Measurements from ENCODE around the gene UBE2V1. TPM values are rescaled to one million over a fixed set of nuclear protein-coding genes. Genes with fewer than 3 reads are reported as not detected.
"Not testable (repeated sequence)": the region's sequence is repeated elsewhere in the genome, so short reads cannot be mapped to it uniquely, and the experiment has no call there.

UBE2V1 gene
- total RNA-seq, 1 experiment from 2014 or later = 68.3 TPM

- DNase-seq (ENCODE audit: low spot score) = no peak
Measured at GRCh38 chr20:50096237-50096636, 16.7 kb downstream of the UBE2V1 start.

DNA sequence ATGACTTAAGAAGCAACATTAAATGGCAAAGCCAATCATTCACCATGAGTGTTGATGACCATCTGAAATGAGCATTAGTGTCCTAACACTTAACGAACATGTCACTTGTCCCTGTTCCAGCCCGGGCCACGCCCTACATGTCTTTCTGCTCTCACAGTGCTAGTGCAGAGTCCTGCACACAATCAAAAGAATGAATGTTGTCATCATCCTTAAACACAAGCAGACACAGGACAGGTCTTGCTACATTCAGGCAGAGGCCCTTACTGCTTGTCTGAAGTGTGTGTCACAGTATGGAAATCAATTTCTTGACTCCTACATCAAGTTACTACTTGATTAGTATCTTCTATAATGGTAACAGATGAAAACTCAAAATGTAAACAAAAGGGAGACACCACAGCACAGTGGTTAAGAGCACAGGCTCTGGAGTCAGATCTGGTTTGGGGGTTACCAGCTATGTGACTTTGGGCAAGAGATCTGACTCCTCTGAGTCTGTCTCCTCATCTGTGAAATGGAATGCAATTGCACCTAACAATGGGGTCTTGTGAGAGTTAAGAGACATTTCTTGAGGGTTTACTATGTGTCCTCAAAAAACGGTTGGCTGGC is 17.4 kb downstream of the UBE2V1 start:
- no peak for DNase-seq (ENCODE audit: low spot score)

DNA sequence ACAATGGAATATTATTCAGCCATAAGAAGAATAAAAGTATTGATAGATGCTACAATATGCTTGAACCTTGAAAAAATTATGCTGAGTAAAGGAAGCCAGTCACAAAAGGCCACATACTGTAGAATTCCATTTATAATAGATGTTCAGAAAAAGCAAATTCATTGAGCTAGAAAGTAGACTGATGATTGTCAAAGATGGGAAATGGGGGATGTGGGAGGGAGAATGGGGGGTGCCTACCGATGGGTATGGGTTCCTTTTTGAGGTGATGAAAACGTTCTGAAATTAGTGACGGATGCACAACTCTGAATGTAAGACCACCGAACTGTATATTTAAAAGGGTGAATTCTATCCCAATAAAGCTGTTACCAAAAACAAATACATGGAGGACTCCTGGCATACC is 18.4 kb downstream of the UBE2V1 start:
- DNase-seq (ENCODE audit: low spot score) = no peak

DNA sequence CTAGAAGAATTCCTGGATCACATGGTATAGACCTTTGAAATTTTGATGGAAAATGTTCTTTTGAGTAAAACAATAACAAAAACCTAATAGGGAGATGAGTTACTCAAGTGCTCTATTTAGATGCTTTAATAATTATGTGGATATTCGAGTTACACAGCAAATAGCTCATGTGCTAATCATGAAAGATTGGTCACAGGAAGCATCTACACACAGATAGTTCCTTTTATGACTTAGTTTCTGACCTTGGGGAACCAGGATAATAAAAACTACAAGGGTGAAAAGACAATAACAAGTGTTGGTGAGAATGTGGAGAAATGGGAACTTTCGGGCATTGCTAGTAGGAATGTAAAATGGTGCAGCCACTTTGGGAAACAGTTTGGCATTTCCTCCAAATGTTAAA is 19.7 kb downstream of the UBE2V1 start:
- DNase-seq (ENCODE audit: low spot score) = no peak

GRCh38 chr20:50092436-50092835 is 20.5 kb downstream of the UBE2V1 start:
- DNase-seq (ENCODE audit: low spot score) = no peak

DNA sequence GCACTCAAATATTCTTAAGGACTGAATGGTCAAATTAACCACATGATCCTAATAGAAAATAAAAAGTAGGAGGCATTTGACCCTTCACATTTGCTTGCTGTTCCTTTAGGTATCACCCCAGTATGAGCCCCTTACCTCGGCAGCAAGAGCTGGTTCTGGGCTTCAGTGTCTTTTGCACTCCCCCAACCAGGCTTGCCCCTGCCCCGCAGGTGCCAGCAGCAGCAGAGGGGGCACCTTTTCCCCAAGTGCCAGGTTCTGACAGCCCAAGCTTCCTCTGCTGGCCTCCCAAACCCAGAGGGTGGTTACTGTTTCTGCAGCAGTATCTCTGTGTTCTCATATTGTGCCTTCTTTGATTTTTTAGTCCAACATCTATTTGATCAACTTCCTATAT is 23.2 kb downstream of the UBE2V1 start:
- no peak for DNase-seq (ENCODE audit: low spot score)

DNA sequence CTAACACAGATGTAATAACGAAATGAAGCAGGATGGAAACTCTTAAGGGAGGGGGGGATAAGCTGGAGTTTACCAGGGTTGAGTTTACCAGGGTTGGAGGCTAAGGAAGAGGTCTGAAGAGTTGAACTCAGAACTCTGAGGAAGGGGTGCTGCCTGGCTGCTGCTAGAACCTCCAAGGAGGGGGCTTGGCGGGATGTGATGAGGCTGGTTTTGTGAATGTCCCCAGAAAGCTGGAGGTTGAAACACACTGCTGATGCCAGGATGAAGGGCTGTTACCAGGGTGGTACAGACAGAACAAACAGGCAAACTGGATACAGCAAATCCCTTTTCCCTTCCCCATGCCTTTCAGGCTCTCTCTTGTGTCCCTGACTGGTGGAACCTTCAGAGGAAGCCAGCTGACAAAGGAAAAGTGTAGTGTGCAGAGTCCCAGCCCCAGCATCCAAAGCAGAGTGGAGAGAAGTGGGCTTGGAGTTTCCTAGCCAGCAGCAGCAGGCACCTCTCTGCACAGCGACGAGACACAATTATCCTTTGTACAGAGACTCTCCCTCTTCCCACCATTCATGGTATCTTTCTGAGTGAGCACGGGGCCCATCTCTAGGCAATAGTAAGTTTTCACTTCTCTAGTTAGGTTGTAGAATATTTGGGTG is 23.7 kb downstream of the UBE2V1 start:
- DNase-seq (ENCODE audit: low spot score) = no peak

- DNase-seq (ENCODE audit: low spot score) = no peak
Measured at GRCh38 chr20:50088022-50088421, 24.9 kb downstream of the UBE2V1 start.

DNA sequence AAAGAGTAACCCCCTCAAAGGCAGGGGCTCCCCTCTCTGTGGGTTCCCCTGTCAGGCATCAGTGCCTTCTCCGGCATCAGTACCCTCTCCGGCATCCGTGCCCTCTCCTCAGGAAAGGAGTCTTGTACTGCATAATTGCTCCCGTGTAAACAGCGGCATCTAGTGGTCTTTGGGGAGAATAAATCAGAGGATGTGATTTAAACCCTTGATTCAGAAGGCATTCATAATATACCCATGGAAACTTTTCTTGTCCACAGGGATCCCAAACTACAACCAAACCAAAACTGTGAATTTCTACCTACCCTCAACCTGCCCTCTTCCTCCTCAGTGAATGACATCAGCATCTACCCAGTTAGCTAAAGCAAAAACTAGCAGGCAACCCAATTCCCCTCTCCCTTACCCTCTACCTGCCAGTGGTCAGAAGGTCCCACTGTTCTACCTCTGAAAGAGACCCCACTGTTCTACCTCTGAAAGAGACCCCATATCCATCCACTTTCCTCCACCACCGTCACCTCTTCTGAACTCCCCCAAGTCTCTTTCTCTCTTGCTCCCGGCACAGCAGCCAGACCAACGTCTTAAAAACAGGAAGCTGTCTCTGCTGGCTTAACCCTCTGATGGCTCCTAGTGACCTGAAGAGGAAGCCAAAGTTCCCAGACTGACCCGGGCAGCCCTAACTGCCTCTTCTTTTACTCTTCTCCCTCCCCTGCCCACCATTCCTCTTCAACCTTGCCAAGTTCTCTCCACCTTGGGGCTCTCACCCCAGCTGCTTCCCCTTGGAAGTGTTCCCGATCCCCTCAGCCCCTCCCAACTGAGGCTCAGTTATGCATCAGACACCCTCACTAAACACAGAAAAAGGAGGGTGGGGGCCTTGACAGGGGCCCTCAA is 27.2 kb downstream of the UBE2V1 start:
- DNase-seq (ENCODE audit: low spot score) = peak; percentile 88

DNA sequence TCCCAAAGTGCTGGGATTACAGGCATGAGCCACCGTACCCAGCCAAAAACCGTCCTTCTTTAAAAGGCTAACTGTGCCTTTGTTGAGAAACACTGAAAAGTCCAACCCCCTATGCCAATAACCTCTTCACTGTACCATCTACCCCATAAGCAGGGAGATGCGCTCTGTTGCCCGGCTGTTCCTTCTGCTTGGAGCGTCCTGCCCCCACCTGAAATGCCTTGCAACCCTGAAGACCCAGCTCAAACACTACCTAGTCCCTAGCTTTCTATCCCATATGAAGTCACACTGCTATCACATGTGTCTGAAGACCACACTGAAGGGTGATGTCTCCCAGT is 27.8 kb downstream of the UBE2V1 start:
- DNase-seq (ENCODE audit: low spot score) = no peak

DNA sequence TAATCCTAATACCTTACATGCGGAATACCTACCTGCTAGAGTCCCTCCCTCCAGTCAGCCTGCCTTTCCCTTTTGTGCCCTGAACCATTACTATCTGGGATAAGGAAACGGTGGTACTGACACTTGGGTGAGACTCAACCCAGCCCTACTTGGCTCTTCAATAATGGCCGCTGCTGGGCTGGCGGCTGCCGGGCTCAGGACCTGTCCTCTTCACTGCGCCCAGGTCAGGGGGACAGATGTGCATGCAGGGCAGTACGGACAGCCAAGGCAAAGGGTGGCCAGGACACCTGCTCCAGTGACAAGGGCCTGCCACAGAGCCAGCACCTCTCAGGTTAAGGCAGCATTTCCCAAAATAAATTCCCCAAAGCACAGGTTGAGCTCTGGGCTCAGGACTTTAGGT is 29.9 kb downstream of the UBE2V1 start:
- DNase-seq (ENCODE audit: low spot score) = no peak

GRCh38 chr20:50082056-50082455 is 30.9 kb downstream of the UBE2V1 start:
- not testable (repeated sequence) for DNase-seq (ENCODE audit: low spot score)

- no peak for DNase-seq (ENCODE audit: low spot score)
Measured at GRCh38 chr20:50077818-50078601, 34.9 kb downstream of the UBE2V1 start.

GRCh38 chr20:50073500-50073899 is 39.5 kb downstream of the UBE2V1 start:
- DNase-seq (ENCODE audit: low spot score) = no peak

- peak; percentile 98 for DNase-seq (ENCODE audit: low spot score)
Measured at GRCh38 chr20:50071039-50071888, 41.7 kb downstream of the UBE2V1 start.

GRCh38 chr20:50070361-50070760 is 42.6 kb downstream of the UBE2V1 start:
- no peak for DNase-seq (ENCODE audit: low spot score)

DNA sequence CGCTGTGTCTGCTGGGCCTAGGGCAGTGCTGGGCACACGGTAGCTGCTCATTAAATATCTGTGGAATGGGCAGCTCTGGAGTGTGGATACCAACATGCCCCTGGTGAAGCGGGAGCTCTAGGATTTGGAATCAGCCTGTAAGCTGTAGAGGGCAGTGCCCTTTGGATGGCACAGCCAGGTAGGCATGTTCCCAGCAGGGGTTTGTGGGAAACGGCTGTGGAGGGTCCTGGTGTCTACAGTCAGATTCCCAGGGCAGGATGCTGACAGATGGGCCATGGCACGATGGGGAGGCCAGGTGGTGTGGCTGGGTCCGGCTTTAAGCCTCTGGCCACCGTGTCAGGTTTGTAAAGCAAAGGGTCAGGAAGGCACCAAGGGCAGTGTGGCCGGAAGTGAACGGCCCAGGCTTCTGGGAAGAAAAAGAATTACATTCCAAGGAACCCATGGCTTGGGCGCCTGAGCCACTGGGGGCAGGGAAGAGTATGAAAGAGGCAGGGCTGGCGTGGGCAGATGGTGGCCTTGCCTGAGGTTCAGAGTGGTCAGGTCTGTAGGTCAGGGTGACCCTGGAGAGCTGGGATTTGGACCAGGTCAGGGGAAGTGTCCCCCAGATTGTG is 44.8 kb downstream of the UBE2V1 start:
- no peak for DNase-seq (ENCODE audit: low spot score)

GRCh38 chr20:50067461-50067860 is 45.5 kb downstream of the UBE2V1 start:
- no peak for DNase-seq (ENCODE audit: low spot score)

DNA sequence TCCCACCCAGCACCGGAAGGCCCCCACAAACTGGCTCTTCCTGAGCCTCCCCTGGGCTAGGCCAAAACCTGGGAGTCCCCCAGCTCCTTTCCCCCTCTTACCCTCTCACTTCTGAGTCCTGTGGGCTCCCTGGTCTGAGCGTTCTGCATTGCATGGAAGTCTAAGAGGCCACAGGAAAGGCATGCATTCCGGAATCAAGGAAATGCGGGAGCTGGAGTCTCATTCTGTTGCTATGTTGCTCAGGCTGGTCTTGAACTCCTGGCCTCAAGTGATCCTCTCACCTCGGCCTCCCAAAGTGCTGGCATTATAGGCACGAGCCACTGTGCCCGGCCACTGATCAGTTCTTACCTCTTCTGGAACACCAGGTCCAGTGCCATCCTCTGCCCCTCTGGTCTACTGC is 45.9 kb downstream of the UBE2V1 start:
- DNase-seq (ENCODE audit: low spot score) = no peak

DNA sequence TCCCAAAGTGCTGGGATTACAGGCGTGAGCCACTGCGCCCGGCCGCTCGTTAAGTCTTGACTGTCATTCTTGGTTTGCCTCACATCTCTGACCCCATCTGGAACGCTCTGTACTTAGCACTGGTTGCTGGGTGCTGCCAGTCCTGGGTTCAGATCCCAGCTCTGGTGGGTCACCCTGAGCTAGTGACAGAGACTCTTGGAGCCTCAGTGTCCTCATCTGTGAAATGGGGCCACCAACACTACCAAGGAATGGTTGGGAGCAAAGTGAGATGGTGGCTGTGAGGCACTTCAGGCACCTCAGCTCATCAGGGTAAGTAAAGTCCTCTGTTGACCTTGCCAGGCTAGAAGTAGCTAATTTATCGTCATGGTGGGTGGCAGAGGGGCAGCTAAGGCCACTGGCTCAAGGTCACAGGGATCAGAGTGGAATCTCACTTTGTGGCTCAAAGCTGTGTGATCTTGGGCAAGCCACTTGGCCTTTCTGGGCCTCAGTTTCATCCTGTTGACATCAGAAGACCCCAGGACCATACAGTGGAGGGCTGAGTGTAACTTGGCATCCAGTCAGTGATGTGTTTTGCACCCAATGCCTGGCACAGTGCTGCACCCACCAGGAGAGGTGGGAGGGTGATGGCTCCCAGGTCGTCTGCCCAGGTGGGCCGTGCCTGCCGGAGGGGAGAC is 46.7 kb downstream of the UBE2V1 start:
- DNase-seq (ENCODE audit: low spot score) = no peak
